AML-193 (cell line): ENCODE measurements around the gene COL5A1.

Experiments used
- DNase-seq, 2 experiments: peaks; one replicate each; lab custom pipeline; 2025; lab: John Stamatoyannopoulos, UW

The COL5A1 gene

GRCh38 chr9:134892820-134893420 lies 251.3 kb downstream of the COL5A1 start:
- no peak for DNase-seq
